ENCODE data around the gene ITGB4.

The ITGB4 gene

DNA sequence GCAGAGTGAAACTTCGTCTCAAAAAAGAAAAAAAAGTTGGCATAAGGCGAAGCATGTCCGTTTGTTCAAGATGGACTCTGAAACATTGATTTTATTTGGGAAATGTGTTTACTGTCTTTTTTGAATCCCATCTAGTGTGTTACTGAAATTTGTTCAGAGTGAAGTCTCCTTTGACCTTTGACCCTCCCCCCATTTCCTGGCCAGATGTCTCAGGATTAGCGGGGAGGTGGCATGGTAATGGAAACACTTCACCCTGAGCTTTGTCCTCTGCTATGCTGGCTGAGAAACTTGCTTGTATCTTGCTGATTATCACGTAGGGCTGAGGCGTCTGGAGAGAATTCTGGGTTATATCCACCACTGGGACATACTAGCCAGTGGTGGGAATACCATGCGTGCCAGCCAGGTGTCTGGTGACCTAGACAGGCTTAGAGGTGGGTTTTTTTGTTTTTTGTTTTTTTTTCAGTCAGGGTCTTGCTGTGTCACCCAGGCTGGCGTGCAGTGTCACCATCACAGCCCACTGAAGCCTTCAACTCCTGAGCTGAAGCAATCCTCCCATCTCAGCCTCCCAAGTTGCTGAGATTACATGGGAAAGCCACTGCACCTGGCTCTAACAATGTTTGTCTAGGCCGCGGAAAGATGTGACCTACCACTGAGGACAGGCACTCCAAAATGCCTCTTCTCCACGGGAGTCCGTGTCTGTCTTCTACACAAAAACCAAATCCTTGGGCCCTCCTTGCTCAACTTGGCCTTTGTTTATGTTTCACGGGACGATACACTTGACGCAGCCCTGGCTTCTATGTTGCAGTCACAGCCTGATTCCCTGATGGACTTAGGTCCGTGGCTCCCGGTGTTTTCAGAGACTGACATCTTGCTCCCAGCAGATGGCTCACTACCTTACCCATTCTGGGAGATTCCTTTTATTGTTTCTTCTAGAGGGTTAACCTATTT, 50.3 kb downstream of the ITGB4 start:
- no peak for DNase-seq

DNA sequence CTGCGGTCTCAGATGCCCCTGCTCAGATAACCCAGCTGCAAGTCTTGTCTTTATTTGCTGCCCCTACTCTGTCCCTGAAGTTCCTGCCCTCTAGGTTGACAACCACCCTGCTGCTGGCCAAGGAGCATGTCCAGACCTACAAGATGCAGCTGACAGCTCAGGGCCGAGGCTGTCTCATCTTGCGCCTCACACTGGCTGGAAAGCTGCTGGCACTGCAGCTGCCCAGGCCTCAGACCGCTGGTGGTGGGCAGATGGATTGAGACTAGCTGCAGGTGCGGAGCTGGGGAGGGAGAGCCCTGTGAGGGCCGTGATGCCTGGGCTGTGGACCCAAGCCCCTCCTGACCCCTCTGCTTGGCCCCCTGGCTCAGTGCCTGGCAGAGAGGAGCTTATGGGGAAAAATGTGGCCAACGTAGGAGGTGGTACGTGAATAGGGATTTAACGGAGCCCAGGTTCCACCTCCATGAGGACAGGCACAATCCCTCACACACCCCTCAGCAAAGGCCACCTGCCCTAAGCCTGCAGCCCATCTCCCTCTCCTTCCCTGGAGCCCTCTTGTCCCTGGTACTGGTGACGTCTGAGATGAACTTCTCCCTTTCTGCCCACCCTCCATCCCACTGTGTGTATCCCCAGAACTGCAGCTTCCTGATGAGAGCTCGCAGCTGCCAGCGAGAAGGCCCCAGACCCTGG, 52.0 kb downstream of the ITGB4 start:
- DNase-seq, result no peak

DNA sequence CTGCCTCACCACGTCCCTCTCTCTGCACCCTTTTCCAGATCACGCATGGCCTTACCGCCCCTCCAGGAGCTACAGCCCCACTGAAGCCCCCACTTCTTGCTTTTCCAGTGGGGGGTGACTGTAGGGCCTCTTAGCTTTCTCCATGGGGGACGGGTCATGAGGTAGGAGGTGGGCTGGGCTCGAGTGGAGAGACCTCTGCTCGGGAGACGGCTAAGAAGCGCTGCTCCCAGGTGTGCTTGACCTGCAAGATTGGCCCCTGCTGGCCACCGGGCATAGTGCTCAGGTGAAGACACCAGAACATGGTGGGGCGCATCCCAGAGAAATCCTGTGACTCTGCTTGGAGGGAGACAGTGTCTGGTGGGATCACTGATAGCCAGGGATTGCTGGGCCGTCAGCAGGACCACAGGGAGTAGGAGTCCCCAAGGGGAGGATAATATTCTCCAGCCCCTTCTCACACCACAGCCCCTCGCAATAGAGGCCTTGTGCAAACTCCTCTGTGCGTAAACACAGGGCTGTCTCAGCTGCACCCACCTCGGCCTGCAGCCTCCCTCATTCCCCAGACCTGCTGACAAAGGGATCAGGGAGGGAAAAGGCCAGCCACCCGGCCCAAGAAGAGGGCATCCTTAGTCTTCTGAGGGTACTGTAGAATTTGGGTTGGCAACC, 52.7 kb downstream of the ITGB4 start:
- no peak for DNase-seq

DNA sequence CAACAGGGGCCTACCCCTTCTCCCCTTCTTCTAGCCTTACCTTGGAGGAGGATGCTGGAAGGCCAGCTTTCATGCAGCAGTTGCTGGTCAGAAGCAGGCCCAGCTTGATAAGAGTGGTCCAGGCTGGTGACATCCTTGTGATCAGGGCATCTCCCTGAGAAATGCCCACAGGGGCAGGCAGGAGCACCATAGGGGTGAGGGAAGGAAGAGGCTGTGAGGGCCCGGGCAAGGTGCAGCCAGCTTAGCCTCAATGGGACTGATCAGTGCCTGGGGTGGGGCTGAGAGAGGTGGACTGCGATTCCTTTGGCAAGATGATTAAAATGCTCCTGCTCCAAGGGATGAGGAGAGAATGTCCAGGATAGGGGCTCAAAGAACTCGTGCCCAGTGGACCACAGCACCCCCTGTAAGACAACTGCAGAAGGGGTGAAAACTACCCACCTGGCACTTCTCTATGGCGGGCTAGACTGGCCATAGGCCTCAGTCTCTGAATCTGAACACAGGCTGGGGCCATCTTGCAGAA, 53.3 kb downstream of the ITGB4 start:
- DNase-seq, result peak; percentile 63

DNA sequence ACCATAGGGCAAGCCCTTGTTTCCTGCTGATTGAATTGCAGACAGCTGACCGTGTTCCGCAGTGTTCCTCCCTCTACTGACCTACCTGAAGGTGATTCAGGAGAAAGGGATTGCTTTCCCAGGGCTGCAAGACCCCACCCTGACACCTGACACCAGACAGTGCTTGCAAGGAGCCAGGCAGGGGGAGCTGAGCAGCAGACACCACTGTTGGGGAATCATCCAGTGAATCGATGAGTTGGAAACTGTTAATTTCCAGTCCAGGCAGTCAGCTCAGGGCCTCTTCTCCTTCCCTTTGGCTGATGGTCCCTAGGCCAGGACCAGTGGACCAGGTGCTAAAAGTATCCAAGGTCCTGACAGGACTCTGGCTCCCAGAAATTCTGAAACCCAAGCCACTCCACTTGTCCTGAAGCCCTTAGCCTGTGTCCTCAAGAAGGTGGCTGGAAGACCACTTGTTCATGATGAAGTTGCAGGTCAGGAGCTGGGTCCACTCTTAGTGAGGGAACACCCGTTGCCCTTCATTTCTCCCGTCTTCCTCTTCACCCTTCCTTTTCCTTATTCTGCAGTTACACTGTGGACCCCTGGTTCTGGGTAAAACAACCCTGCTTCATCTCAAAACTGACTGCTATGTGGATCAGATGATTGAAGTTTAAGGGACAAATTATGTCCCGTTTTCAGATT, 53.9 kb downstream of the ITGB4 start:
- DNase-seq, result peak; percentile 64

DNA sequence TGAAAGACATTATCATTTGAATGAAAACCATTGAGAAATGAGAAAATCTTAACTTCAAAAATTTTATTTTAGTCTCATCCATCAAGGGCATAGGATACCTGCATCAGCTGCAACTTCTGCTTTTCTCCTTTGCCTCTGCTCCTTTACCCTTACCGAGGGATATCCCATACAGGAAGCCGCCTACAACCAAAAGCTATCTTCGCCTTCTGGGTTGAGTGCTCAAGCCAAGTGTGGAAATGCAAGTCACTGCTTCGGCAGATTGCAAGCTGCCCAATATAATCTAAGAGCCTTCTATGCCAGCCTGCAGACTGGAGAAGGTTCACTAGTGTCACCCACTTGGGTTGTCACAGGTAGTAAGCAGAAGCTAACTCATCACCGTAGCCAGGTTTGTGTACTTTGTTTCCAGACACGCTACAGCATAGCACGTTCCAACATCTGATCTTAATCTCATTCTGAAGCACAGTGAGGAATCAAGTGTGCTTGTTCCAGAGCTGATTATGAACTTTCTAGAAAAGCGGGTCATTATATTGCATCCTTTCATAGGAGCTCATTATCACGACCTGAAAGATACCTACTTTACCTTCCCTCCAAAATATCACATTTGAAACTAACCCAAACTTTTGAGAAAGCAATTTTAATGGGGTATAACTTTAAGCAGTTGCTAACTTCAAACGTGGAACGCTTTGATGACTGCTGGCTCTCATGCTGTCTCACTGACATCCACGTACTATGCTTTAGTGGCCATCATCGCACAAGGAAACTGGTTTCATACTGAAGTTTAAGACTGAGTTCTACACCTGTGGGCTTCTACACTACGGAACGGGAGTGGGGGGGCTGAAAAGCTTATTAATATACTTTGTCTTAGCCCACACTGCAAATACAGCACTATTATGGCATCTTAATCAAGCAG, 55.4 kb downstream of the ITGB4 start:
- DNase-seq, result no peak

DNA sequence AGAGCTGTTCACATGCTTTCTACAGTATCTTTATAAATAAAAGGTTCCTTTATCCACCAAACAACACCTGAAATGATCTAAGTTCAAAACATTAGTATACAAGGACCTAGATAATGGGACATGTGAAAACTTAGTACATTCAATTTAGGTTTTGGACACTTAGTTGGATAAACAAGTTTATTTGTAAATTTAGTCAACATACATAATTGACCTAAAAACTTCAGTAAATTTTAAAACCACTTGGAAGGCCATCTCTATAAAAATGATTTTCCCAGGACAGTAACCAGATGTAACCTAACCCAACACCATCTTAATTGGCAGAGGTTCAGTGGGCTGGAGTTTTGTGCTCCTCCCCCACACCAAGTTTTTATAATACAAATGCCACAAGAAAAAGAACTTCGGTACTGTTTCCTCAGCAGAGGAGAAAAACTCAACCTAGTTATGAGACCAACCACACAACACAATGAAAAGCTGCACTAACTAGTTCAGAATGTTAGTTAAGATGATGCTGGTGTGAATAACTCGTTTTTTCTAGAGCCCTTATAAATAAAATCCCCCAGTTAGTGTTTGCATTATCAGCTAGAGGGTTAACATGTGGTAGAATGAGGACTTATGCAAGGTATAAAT, 56.1 kb downstream of the ITGB4 start:
- no peak for DNase-seq

DNA sequence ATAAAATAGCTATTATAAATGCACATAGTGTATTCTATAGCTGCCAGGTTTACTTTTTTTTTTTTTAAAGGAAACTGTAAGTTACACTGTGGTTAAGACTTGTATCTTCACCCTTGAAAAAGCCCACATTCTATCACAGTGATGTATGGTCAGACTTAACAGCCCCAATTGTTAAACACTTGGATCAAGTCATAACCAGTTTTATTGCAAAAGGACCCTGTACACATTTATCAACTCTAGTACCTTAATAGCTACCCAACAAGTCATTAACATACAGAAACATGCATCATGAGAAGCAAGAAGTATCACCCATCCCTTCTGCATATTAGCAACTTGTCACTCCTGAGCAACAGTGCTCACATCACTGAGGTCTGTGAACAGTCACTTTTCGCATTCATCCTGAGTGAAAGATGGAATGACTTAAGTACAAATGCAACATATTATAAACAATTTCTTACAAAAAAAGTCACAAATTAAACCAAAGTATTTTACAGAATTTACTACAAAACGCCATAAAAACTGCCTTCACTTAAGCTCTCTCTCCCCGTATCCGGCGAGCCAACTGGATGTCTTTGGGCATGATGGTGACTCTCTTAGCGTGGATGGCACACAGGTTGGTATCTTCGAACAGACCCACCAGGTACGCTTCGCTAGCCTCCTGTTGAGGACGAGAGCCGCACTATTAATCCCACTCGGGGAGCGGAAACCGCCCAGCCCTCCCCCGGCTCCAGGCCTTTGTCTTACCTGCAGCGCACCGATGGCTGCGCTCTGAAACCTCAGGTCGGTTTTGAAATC, 57.0 kb downstream of the ITGB4 start:
- peak; percentile 37 for DNase-seq

DNA sequence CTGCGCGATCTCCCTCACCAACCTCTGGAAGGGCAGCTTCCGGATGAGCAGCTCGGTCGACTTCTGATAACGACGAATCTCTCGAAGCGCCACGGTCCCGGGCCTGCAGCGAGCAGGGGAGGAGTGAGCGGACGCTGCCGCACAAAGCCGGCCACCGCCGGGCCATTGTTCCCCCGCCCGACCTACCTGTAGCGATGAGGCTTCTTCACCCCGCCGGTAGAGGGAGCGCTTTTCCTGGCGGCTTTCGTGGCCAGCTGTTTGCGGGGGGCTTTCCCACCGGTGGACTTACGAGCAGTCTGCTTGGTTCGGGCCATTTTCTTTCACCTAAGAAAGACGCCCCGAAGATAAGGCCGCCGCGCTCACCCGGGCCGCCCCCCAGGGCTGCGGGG, 57.6 kb downstream of the ITGB4 start:
- peak; percentile 66 for DNase-seq

DNA sequence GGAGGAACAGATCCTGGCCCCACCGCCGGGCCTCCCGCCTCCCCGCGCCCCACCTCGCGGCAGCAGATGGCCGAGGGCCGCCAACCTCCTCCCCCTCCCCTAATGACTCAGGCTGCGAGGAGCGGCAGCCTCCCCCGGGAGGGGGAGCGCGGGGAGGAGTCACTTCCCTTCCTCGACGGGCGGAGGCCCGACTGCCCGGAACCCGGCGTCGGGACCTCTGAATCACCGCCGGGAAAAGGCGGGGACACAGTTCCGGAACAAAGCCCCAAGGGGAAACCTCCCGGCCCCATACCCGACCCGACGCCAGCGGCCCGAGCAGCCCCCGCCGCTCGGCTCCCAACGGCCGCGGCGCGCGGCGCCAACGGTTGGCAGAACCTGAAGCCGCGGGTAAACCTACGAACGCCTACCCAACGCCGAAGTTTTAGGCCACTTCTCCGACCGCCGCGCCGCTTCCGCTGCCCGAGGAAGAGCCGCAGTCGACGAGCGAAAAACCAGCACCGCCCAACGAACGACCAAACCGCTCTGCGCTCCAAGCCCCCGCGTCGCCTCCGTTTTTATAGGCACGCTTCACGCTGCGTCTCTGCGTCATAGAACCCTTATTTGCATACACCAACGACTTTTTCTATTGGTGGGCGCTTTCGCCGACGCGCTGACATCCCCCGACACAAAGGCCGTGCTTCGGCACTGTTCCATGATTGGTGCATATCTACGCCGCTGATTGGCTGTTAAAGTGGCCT, 58.2 kb downstream of the ITGB4 start:
- DNase-seq, result peak; percentile 89

DNA sequence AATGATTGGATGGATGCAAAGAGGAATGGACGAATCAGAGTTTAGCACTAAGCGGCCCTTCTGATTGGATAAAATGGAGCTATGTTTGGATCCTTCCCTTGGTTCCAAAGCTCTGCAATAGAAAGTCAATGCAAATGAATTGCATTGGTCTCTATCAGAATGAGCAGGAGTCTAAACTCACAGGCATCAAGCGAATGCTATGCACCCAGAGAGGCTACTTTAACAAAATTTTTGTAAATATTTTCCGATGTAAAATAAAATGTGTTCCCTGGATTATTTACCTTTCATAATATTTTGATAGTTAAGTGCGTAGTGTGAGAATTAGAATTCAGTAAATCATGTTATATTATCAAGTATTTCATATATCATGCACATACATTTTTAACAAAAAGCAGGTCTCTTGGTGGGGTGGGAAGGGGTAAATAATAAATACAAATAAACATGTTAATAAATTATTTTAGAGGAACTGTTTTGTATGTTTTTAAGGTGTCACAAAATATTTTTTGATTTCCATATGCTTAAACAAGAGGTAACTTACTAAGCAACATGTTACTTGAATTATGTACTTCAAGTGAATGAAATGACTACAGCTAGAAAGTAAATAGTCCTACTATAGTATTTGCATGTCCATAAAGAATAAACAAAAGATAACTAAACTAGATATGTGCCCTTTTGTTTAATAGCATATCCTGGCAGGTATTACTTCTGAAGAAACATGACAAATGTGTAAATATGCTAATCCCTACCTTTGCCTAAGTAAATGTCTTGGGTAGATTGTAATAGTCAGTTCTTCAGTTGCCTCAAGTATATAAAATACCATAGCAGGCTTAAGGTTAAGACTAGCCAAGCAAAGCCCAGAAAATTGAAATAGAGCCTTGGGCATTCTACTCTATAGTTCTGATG, 59.0 kb downstream of the ITGB4 start:
- no peak for DNase-seq

DNA sequence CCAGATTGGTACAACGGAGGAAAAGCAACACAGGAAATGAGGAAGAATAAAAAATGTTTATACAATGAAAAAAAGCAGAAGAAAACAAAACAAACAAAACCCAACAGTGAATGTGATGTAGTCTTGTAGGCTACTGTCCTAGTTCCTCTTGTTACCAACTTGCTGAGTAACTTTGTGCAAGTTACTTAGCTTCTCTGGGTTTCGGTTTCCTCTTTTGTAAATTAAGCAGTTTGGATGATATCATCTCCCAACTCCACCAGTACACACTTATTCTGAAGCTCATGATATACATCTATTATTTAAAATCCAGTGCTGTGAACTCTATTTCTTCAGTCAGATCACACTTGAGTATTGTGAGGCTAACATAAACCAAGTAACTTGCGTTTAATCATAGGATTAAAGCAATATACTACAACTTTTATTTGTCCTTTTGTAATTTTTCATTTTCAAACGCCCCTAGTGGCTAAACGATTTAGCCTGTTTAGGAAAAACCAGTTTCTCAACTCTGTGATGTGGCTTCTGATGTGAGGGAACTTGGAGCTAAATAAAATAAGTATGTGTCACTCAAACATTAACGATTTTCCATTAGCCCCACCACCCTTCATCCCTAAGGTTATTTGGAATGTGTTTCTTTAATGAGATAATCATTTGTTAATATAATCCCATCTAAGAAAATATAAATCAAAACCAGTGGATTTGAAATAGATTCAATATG, 62.0 kb downstream of the ITGB4 start:
- peak; percentile 54 for DNase-seq

DNA sequence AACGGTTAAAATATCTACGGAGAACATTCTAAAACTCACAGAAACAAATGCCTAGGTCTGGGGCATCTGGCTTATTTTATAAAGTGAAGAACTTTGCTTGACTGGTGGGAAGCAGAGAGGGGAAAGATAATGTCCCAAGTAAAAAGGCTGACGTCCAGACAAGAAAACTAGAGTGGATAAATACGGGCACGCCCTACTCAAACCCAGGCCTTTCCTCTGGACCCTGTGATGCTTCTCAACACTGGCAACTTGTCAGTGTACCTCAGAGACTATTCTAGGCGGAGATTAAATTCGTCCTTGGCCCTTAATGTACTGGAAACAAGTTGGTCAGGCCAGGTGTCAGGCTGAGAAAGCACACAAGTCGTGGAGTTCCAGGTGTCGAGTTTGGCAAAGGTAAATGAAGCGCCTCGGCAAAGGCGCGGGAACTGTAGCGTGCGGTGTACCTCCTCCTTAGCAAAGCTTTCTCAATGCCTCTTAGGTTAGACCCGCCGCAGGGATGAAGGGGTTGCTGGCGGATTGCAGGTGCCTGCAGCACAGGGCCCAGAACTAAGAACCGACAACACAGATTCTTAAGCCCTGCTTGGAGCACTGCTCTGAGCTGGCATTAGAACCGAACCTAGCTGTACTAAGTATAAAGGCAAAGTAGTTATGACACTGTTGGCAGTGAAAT, 62.7 kb downstream of the ITGB4 start:
- DNase-seq, result no peak

DNA sequence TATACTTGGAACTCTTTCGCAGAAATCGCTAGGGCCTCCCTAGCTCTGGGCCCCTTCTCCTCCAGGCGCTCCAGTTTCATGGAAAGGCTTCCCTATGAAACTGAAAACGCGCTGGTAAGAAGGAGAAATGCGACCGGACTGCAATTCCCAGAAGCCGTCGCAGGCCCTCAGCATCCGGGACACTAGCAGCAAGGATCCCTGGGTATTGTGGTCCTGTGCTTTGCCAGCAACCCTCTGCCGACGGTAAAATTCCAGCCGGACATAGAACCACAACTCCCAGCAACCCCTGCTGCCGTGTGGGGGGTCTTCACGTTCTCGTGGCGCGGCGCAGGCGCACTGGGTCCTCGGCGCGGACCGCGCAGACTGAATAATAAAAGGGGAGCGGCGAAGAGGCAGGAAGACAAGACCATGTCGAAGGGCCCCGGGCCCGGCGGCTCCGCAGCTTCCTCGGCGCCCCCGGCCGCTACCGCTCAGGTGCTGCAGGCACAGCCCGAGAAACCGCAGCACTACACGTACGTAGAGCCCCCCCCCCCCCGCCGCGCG, 63.3 kb downstream of the ITGB4 start, which contains the start of gene UNK:
Gene UNK, plus strand, starts transcription at position 334 of the 543 bp plus-strand sequence. Its CDS starts 75 bp downstream, at position 409.
- peak; percentile 100 for DNase-seq

DNA sequence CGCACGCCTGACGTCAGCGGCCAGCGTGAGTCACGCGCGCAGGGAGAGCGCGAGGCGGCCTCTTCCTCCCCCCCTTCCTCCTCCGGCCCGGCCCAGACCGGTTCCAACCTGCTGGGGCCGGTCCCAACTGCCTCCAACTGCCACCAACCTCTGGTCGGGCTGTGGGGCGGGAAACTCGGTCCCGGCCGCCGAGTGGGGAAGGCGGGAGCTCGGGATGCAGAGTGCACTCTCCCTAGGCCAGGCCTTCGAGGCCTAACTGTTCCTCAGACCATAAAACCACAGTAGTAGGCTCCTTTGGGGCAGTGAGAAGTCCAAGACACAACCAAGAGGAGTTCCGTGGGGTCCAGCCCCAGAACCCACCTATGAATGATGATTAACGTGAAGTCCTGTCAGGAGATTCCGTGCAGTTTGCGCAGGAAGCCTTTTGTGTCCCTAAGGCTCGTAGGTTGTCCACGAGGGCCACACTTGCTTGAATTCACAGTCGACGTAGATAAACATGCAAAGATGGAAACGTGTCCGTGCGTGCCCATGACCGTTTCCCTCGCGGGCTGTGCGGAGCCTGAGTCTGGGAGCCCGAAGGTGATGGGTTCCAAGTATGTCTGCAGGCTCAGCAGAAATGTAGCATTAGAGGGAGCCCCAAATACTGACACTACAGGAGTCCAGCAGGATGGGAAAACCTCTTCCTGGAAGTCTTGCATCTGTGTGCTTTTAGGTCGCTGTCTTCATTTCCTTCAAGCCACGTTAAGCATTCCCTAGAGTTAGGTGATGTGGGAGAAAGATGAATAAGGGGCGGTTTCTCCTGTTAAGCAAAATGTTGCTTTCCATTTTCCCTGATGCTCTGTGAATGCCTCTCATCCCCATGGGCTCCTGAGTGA, 64.0 kb downstream of the ITGB4 start:
- no peak for DNase-seq

Measured in right kidney (tissue), 1 donor.